HCT116 (cell line): ENCODE data around the gene S1PR2.
"Not testable (repeated sequence)": the region's sequence is repeated elsewhere in the genome, so short reads cannot be mapped to it uniquely, and the experiment has no call there.

Experiments used
- ATF3 ChIP-seq: IDR thresholded peaks from 2 replicates; pipeline ENCODE4 v1.6.1; 2012
- CEBPB ChIP-seq: IDR thresholded peaks from 2 replicates; pipeline ENCODE4 v1.6.1; 2012; ENCODE audit warnings: low read depth
- CTCF ChIP-seq, 3 experiments: fragments of 200-600 bp in 1 of 3; sonication (generic) in 1 of 3; IDR thresholded peaks in 2 of 3; conservative IDR thresholded peaks in 1 of 3; 2 replicates each; pipeline ENCODE4 v1.5.1; 2012 to 2017; ENCODE audit warnings: low read depth in 2 of 3, low read length in 2 of 3, antibody characterized with exemption in 1 of 3, borderline replicate concordance in 1 of 3, control low read depth in 1 of 3, mild to moderate bottlenecking in 1 of 3, mixed read lengths in 1 of 3, mixed run types in 1 of 3, moderate library complexity in 1 of 3; ENCODE audit not compliant: insufficient read depth in 1 of 3
- EZH2 ChIP-seq: fragments of 200-600 bp; sonication (generic); IDR thresholded peaks from 2 replicates; pipeline ENCODE4 v1.6.1; 2017; ENCODE audit warnings: antibody characterized with exemption, mixed run types
- EZH2phosphoT487 ChIP-seq: fragments of 200-600 bp; IDR thresholded peaks from 2 replicates; pipeline ENCODE4 v1.6.1; 2018; ENCODE audit warnings: antibody characterized with exemption, borderline replicate concordance
- JUND ChIP-seq: IDR thresholded peaks from 2 replicates; pipeline ENCODE4 v1.6.1; 2012
- MAX ChIP-seq: IDR thresholded peaks from 2 replicates; pipeline ENCODE4 v1.6.1; 2012
- POLR2A ChIP-seq: IDR thresholded peaks from 2 replicates; pipeline ENCODE4 v1.7.0; 2011; ENCODE audit warnings: borderline replicate concordance; ENCODE audit not compliant: insufficient read depth, insufficient read length; ENCODE audit errors: extremely low read depth
- POLR2AphosphoS5 ChIP-seq: IDR thresholded peaks from 2 replicates; pipeline ENCODE4 v1.6.1; 2011; ENCODE audit warnings: mild to moderate bottlenecking, low read depth, low read length, moderate library complexity
- REST ChIP-seq: IDR thresholded peaks from 2 replicates; pipeline ENCODE4 v1.6.1; 2012; ENCODE audit warnings: low read depth
- YY1 ChIP-seq: IDR thresholded peaks from 2 replicates; pipeline ENCODE4 v1.6.1; 2011; ENCODE audit warnings: low read length, low read depth, moderate library complexity, mild to moderate bottlenecking; ENCODE audit not compliant: insufficient replicate concordance; ENCODE audit errors: extremely low read depth
- ZBTB33 ChIP-seq: IDR thresholded peaks from 2 replicates; pipeline ENCODE4 v1.6.1; 2011; ENCODE audit warnings: mild to moderate bottlenecking, low read length, moderate library complexity; ENCODE audit not compliant: insufficient replicate concordance; ENCODE audit errors: extremely low read depth

- not testable (repeated sequence) for TF ChIP-seq EZH2; YY1; CTCF (IDR thresholded peaks at IDR 0.05 in 2 of 3, conservative IDR thresholded peaks at IDR 0.05 in 1 of 3; ENCODE audit: borderline replicate concordance in 1 of 3, insufficient read depth in 1 of 3, low read depth in 2 of 3, low read length in 2 of 3); CEBPB; POLR2A; MAX; ATF3; POLR2AphosphoS5; EZH2phosphoT487; REST; JUND; ZBTB33
These were observed 10.8 kb upstream of the S1PR2 start for GRCh38 chr19:10241826-10242449.
